SK-N-SH (cell line): ENCODE measurements around the gene BICC1.

Experiments
- CHD2 ChIP-seq: fragments of 150-350 bp; IDR thresholded peaks from 2 replicates; pipeline ENCODE4 v1.6.1; 2018; ENCODE audit warnings: low read length; ENCODE audit not compliant: partially characterized antibody
- CTCF ChIP-seq: fragments of 200-600 bp; sonication (generic); IDR thresholded peaks from 2 replicates; pipeline ENCODE4 v1.6.1; 2017; ENCODE audit warnings: antibody characterized with exemption, mild to moderate bottlenecking, moderate library complexity
- RCOR1 ChIP-seq: fragments of 150-350 bp; IDR thresholded peaks from 2 replicates; pipeline ENCODE4 v1.6.1; 2017; ENCODE audit warnings: antibody characterized with exemption, low read length
- USF2 ChIP-seq: fragments of 150-350 bp; IDR thresholded peaks from 2 replicates; pipeline ENCODE4 v1.6.1; 2017; ENCODE audit warnings: antibody characterized with exemption, low read length, low read depth, borderline replicate concordance
- YY1 ChIP-seq: IDR thresholded peaks from 2 replicates; pipeline ENCODE4 v1.4.0; 2012; ENCODE audit warnings: low read depth, mild to moderate bottlenecking

GRCh38 chr10:58608826-58609531 is 96.3 kb downstream of the BICC1 start:
- no peak for TF ChIP-seq CHD2
- TF ChIP-seq CTCF = no peak
- TF ChIP-seq RCOR1 = no peak
- no peak for TF ChIP-seq YY1
- no peak for TF ChIP-seq USF2
